ENCODE measurements around the gene GRIK4. TPM values are rescaled to one million over a fixed set of nuclear protein-coding genes. Genes with fewer than 3 reads are reported as not detected.

The GRIK4 gene
- total RNA-seq, 1 donor from 2014 or later: 0.06 TPM

DNA sequence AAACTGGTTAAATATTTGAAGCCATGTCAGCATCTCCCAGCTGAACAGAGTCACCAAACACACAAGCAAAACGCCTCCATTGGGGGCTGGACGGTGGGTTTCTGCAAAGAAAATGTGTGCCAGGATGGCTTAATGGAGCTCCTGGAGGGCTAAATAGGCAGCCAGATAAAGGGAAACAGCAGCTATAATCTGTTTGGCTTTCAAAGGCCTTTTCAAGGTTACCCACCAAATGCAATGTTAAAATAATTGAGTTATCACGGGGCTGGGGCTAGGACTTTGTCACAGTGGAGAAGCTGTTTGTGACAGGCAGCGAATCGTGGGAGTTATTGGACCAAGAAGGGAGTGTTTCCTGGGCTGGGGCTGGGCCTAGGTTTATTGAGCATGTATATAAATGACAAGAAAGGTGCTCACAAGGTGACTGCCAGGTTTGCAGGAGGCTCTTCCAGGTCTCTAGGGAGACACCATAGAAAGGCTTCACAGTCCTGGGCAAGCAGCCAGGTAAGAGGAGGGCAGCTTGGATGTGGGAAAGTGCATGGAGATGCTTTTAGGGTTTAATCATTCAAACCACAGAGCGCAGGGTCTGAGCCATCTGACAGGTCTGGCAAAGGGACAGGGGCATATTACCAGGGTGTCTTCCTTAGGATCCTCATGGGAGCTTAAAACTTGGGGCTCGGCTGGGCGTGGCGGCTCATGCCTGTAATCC is 28.3 kb downstream of the GRIK4 start:
- TF ChIP-seq, protein P1, sequence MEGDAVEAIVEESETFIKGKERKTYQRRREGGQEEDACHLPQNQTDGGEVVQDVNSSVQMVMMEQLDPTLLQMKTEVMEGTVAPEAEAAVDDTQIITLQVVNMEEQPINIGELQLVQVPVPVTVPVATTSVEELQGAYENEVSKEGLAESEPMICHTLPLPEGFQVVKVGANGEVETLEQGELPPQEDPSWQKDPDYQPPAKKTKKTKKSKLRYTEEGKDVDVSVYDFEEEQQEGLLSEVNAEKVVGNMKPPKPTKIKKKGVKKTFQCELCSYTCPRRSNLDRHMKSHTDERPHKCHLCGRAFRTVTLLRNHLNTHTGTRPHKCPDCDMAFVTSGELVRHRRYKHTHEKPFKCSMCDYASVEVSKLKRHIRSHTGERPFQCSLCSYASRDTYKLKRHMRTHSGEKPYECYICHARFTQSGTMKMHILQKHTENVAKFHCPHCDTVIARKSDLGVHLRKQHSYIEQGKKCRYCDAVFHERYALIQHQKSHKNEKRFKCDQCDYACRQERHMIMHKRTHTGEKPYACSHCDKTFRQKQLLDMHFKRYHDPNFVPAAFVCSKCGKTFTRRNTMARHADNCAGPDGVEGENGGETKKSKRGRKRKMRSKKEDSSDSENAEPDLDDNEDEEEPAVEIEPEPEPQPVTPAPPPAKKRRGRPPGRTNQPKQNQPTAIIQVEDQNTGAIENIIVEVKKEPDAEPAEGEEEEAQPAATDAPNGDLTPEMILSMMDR (conservative IDR thresholded peaks at IDR 0.05; ENCODE audit: low read depth, low read length): no peak
- no peak overlapping the region for H3K4me3 ChIP-seq (ENCODE audit: low read depth, low read length)
- DNase-seq (ENCODE audit: low read depth): no peak

DNA sequence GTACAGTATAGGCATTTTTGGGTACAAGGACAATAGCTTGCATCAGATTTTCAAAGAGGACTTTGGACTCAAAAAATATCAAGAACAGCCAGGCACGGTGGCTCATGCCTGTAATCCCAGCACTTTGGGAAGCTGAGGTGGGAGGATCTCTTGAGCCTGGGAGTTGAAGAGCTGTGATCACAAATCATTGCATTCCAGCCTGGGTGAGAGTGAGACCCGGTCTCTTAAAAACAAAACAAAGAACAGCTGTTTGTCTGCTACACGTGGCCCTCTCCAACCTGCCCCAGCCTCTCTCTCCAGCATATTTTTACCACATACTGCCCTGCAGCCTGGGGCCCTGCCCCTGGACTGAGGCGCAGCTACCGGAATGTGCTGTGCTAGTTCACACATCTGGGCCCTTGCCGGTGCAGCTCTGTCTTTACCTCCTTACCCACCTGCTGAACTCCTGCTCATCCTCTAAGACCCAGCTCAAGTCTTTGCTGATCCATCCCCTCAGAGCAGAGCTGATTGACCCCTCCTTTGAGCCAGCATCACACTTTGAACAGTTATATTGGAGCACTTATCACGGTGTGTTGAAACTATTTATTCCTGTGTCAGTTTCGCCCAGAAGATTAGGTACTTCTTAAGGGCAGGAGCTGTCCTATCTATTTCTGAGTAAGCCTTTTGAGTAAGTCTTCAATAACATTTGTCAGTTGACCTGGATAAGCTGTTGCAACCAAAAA is 29.4 kb downstream of the GRIK4 start:
- no peak overlapping the region for H3K4me3 ChIP-seq (ENCODE audit: low read depth, low read length)
- no peak for DNase-seq (ENCODE audit: low read depth)
- TF ChIP-seq, protein P1 (conservative IDR thresholded peaks at IDR 0.05; ENCODE audit: low read depth, low read length): no peak

DNA sequence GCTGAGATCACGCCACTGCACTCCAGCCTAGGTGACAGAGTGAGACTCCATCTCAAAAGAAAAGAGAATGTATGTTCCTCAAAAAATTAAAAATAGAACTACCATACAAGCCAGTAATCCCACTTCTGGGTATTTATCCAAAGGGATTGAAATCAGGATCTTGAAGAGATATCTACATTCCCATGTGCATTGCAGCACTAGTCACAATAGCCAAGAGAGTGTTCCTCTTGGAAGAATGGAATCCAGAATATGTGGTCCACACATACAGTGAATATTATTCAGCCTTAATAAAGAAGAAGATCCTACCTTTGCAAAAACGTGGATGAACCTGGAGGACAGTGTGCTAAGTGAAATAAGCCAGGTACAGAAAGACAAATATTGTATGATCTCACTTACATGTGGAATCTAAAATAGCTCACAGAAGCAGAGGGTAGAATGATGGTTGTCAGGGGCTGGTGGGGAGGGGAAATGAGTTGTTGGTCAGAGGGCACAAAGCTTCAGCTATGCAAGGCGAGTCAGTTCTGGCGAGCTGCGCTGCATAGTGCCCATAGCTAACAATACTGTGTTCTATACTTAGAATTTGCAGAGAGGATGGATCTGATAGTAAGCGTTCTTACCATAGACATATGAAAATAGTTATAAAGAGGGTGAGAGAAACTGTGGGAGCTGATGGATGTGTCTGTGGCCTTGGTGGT is 32.1 kb downstream of the GRIK4 start:
- TF ChIP-seq, protein P1 (conservative IDR thresholded peaks at IDR 0.05; ENCODE audit: low read depth, low read length): no peak
- DNase-seq (ENCODE audit: low read depth): no peak
- H3K4me3 ChIP-seq (ENCODE audit: low read depth, low read length): no peak overlapping the region

DNA sequence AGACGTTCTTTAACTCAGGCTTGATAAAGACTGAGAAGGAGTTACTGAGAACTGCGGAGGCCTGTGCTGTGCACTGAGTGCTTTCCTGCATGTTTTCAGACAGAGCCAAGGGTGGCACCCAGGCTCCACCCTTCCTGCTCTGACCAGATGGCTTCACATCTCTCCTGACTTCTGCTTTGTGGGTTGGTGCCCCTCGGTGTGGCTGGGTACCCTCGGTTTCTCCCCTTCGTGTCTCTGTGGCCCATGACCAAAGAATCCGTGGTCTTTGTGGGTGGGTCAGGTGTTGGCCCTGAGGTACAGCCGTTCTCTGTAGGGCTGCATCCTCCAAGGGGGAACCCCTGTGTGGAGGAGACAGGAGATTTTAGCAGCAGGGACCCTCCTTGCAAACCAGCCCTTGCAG is 34.3 kb downstream of the GRIK4 start:
- H3K4me3 ChIP-seq (ENCODE audit: low read depth, low read length): no peak overlapping the region
- DNase-seq (ENCODE audit: low read depth): no peak
- TF ChIP-seq, protein P1 (conservative IDR thresholded peaks at IDR 0.05; ENCODE audit: low read depth, low read length): no peak

GRCh38 chr11:120546312-120547205 is 35.0 kb downstream of the GRIK4 start:
- DNase-seq (ENCODE audit: low read depth): peak; percentile 45
- TF ChIP-seq, protein P1 (conservative IDR thresholded peaks at IDR 0.05; ENCODE audit: low read depth, low read length): no peak
- H3K4me3 ChIP-seq (ENCODE audit: low read depth, low read length): no peak overlapping the region

- DNase-seq (ENCODE audit: low read depth): no peak
- TF ChIP-seq, protein P1 (conservative IDR thresholded peaks at IDR 0.05; ENCODE audit: low read depth, low read length): no peak
- no peak overlapping the region for H3K4me3 ChIP-seq (ENCODE audit: low read depth, low read length)
Measured at GRCh38 chr11:120547316-120547715, 35.8 kb downstream of the GRIK4 start.
